ENCODE results near the gene ERC2. TPM values are rescaled to one million over a fixed set of nuclear protein-coding genes. Genes with fewer than 3 reads are reported as not detected.

The ERC2 gene
- total and polyA plus RNA-seq, 2 of the 8 experiments (the other 6 are each of a cell fraction or from before 2014, with no cell fraction given), result 16.4 to 22.8 TPM

DNA sequence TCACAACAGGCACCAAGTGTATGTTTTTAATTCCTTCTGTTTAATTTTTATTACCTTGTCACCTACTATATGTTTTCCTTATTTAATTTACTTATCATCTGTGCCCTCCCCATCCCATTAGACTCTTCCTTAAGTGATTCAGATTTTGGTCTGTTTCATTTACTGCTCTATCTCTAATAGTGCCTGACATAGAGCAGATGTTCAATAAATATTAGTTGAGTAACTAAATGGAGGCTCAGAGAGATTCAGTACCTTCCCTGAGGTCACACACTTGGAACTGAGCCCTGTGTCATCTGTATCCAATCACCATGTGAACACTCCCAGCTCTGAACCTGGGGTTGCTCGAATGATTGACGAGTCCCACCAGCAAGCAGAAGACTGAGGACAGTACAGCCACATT, 663.1 kb downstream of the ERC2 start:
- Histone ChIP-seq H3K36me3 (ENCODE audit: control insufficient read depth in 2 of 4, insufficient read depth in 4 of 4, low read length in 3 of 4) (no peaks in the 10 kb centered on the region), H4K20me1 (replicated peaks in 1 of 2; ENCODE audit: control insufficient read depth in 1 of 2, insufficient read depth in 2 of 2, low read length in 2 of 2) (no peaks in the 10 kb centered on the region), H3K79me2 (ENCODE audit: control insufficient read depth in 1 of 2, insufficient read depth in 2 of 2, low read length in 2 of 2) (no peaks in the 10 kb centered on the region), H2AK5ac (ENCODE audit: low read depth, low read length) (no peak overlapping the region), H2BK20ac (ENCODE audit: low read length) (no peak overlapping the region), H3K4me1 (replicated peaks in 1 of 4; ENCODE audit: control insufficient read depth in 3 of 4, insufficient read depth in 4 of 4, low read length in 3 of 4) (no peaks in the 10 kb centered on the region), H3K14ac (ENCODE audit: insufficient read length) (no peak overlapping the region), H3K9ac (replicated peaks in 1 of 4; ENCODE audit: extremely low read depth in 1 of 4, low read depth in 3 of 4, low read length in 3 of 4) (no peak overlapping the region), H3K56ac (replicated peaks; ENCODE audit: insufficient read length, low read depth, low read length) (no peak overlapping the region), H2AFZ (ENCODE audit: low read length) (no peak overlapping the region), H2BK15ac (ENCODE audit: low read length) (no peak overlapping the region), H4K91ac (replicated peaks; ENCODE audit: insufficient read length, low read length) (no peak overlapping the region), H4K5ac (ENCODE audit: insufficient read length, low read depth, low read length) (no peak overlapping the region), H3K79me1 (ENCODE audit: low read depth, low read length) (no peaks in the 10 kb centered on the region), H3K4me3 (ENCODE audit: extremely low read depth in 1 of 4, insufficient read depth in 2 of 4, low read depth in 3 of 4, low read length in 4 of 4) (no peak overlapping the region), H2BK120ac (replicated peaks; ENCODE audit: low read depth, low read length) (no peak overlapping the region), H3K4me2 (ENCODE audit: insufficient read depth in 1 of 2, low read depth in 2 of 2, low read length in 2 of 2) (no peak overlapping the region), H3K23me2 (ENCODE audit: low read depth, low read length) (no peaks in the 10 kb centered on the region), H2BK12ac (ENCODE audit: low read depth, low read length) (no peak overlapping the region), H3K27ac (ENCODE audit: low read depth, low read length) (no peak overlapping the region), H3K27me3 (replicated peaks in 1 of 4; ENCODE audit: control insufficient read depth in 3 of 4, extremely low read depth in 1 of 4, insufficient read depth in 3 of 4, low read length in 3 of 4) (no peaks in the 10 kb centered on the region), H4K8ac (ENCODE audit: extremely low read depth, insufficient read depth, low read length) (no peak overlapping the region), H3K23ac (ENCODE audit: insufficient read length) (no peak overlapping the region), H3K9me3 (ENCODE audit: insufficient read depth in 2 of 2, low read depth in 1 of 2, low read length in 1 of 2) (no peaks in the 10 kb centered on the region), H3K18ac (ENCODE audit: extremely low read depth, low read length) (no peak overlapping the region), H3K4ac (replicated peaks; ENCODE audit: insufficient read length, low read depth, low read length) (no peak overlapping the region), H2BK5ac (ENCODE audit: low read depth, low read length) (no peak overlapping the region)
- 71% methylated on average over 2 of the region's 2 CpGs; no CpG with 5 or more reads in 1 of the 2 experiments for WGBS, 2 experiments (ENCODE audit: extremely low coverage in 1 of 2, insufficient coverage in 1 of 2, insufficient read length in 1 of 2, insufficient replicate concordance in 2 of 2, low coverage in 1 of 2, low lambda C conversion rate in 2 of 2, missing lambda C conversion rate in 1 of 2)
- FAIRE-seq, result no peak
- no peak for DNase-seq (ENCODE audit: low read depth in 1 of 2, low spot score in 2 of 2)
- ChIA-PET POLR2A (ENCODE audit: partially characterized antibody) (no interaction called here), CTCF (ENCODE audit: partially characterized antibody) (interaction anchor here (1.5 to 2.2 kb wide), 2 partner anchors 92 to 201 kb away, joined by 3 to 6 read pairs; no protein-coding TSS in a partner anchor)
- TF ChIP-seq SP2 (IDR thresholded peaks at IDR 0.05; ENCODE audit: low read length) (no peak), RXRA (IDR thresholded peaks at IDR 0.05; ENCODE audit: insufficient read depth, low read depth, low read length) (no peak), MAX (IDR thresholded peaks at IDR 0.05) (no peak), FOSL1 (IDR thresholded peaks at IDR 0.05; ENCODE audit: insufficient read depth, low read depth, low read length) (no peak), EP300 (IDR thresholded peaks at IDR 0.05; ENCODE audit: borderline replicate concordance in 1 of 2, low read depth in 2 of 2, low read length in 2 of 2) (no peak), CBX5 (IDR thresholded peaks at IDR 0.05; ENCODE audit: low read depth, low read length) (no peak), HDAC6 (IDR thresholded peaks at IDR 0.05; ENCODE audit: low read depth, low read length) (no peak), CHD2 (IDR thresholded peaks at IDR 0.05; ENCODE audit: low read length) (no peak), JUND (IDR thresholded peaks at IDR 0.05; ENCODE audit: low read length) (no peak), CBX8 (IDR thresholded peaks at IDR 0.05; ENCODE audit: borderline replicate concordance, low read depth, low read length) (no peak), KDM5A (IDR thresholded peaks at IDR 0.05; ENCODE audit: low read length) (no peak), BCL11A (IDR thresholded peaks at IDR 0.05; ENCODE audit: low read depth in 2 of 2, low read length in 2 of 2) (no peak), BRCA1 (IDR thresholded peaks at IDR 0.05; ENCODE audit: low read depth, low read length) (no peak)
- TF ChIP-seq, protein P1, sequence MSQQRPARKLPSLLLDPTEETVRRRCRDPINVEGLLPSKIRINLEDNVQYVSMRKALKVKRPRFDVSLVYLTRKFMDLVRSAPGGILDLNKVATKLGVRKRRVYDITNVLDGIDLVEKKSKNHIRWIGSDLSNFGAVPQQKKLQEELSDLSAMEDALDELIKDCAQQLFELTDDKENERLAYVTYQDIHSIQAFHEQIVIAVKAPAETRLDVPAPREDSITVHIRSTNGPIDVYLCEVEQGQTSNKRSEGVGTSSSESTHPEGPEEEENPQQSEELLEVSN (IDR thresholded peaks at IDR 0.05), result no peak

Measured in H1 (cell line).